IMR-90 (cell line): ENCODE measurements around the gene SLC44A4. TPM values are rescaled to one million over a fixed set of nuclear protein-coding genes. Genes with fewer than 3 reads are reported as not detected.
"Not testable (repeated sequence)": the region's sequence is repeated elsewhere in the genome, so short reads cannot be mapped to it uniquely, and the experiment has no call there.

Source experiments
- ATAC-seq: fragments of 200-7000 bp; cut with Tn5 transposase; 2 replicates; pipeline ENCODE4 v1.9.1; 2020; ENCODE audit warnings: low read depth, mild to moderate bottlenecking, moderate library complexity
- BruUV-seq: library from RNA; stranded (reverse); fragments of 400-500 nt; replicated peaks from 2 replicates; lab custom pipeline; 2021; lab: Mats Ljungman, UMichigan
- CTCF ChIA-PET: fragments of 300-600 bp; formaldehyde crosslinking; extraction: SDS; loops from one replicate; lab custom pipeline; 2021; ENCODE audit warnings: antibody characterized with exemption; lab: Yijun Ruan, JAX
- POLR2A ChIA-PET: fragments of 300-600 bp; sonication (Branson Sonifier 250); formaldehyde crosslinking; loops from one replicate; lab custom pipeline; 2022; ENCODE audit warnings: antibody characterized with exemption; ENCODE audit not compliant: unreplicated experiment; lab: Charles Lee
- DNase-seq: peaks from one replicate; pipeline ENCODE4 v3.0.0; 2013
- H2AFZ ChIP-seq: replicated peaks from 2 replicates; pipeline ENCODE3; 2013; ENCODE audit warnings: low read length, mild to moderate bottlenecking; ENCODE audit not compliant: poor library complexity
- H2AK5ac ChIP-seq: 2 replicates; pipeline ENCODE4 v1.6.1; 2013; ENCODE audit warnings: low read depth, low read length, inconsistent platforms
- H2AK9ac ChIP-seq: replicated peaks from 2 replicates; pipeline ENCODE3; 2013; ENCODE audit warnings: mild to moderate bottlenecking, low read depth, low read length, moderate library complexity; ENCODE audit not compliant: poor library complexity
- H2BK120ac ChIP-seq: 2 replicates; pipeline ENCODE4 v1.6.1; 2013; ENCODE audit warnings: low read depth, low read length, inconsistent platforms
- H2BK15ac ChIP-seq: 3 replicates; pipeline ENCODE4 v1.6.1; 2013; ENCODE audit warnings: low read depth, low read length, inconsistent platforms
- H2BK20ac ChIP-seq: 2 replicates; pipeline ENCODE4 v1.6.1; 2013; ENCODE audit warnings: low read depth, mild to moderate bottlenecking, inconsistent platforms, low read length, moderate library complexity
- H2BK5ac ChIP-seq: 2 replicates; pipeline ENCODE4 v1.6.1; 2013; ENCODE audit warnings: mild to moderate bottlenecking, low read depth, low read length, inconsistent platforms; ENCODE audit not compliant: poor library complexity, severe bottlenecking
- H3K14ac ChIP-seq: replicated peaks from 2 replicates; pipeline ENCODE4 v1.6.1; 2013; ENCODE audit warnings: low read depth, low read length, inconsistent platforms
- H3K18ac ChIP-seq: 2 replicates; pipeline ENCODE4 v1.6.1; 2013; ENCODE audit warnings: low read depth, low read length, control low read depth
- H3K23ac ChIP-seq: 2 replicates; pipeline ENCODE4 v1.6.1; 2013; ENCODE audit warnings: low read depth, low read length, inconsistent platforms
- H3K27ac ChIP-seq: 2 replicates; pipeline ENCODE4 v1.5.1; 2013; ENCODE audit warnings: mild to moderate bottlenecking, control low read depth, low read length; ENCODE audit not compliant: insufficient read depth
- H3K27me3 ChIP-seq: 2 replicates; pipeline ENCODE4 v1.6.1; 2013; ENCODE audit warnings: low read length; ENCODE audit not compliant: control insufficient read depth, insufficient read depth
- H3K36me3 ChIP-seq: 2 replicates; pipeline ENCODE4 v1.6.1; 2013; ENCODE audit warnings: low read length, mixed read lengths; ENCODE audit not compliant: control insufficient read depth, insufficient read depth
- H3K4ac ChIP-seq: 2 replicates; pipeline ENCODE4 v1.6.1; 2013; ENCODE audit warnings: low read depth, low read length, inconsistent platforms
- H3K4me1 ChIP-seq: 2 replicates; pipeline ENCODE4 v1.6.1; 2013; ENCODE audit warnings: low read length, mixed read lengths; ENCODE audit not compliant: control insufficient read depth, insufficient read depth
- H3K4me2 ChIP-seq: 2 replicates; pipeline ENCODE4 v1.6.1; 2013; ENCODE audit warnings: low read depth, mild to moderate bottlenecking, control low read depth, low read length, moderate library complexity
- H3K4me3 ChIP-seq: 2 replicates; pipeline ENCODE4 v1.5.1; 2013; ENCODE audit warnings: low read depth, mild to moderate bottlenecking, control low read depth, low read length, moderate library complexity; ENCODE audit not compliant: insufficient read depth
- H3K56ac ChIP-seq: 2 replicates; pipeline ENCODE4 v1.6.1; 2013; ENCODE audit warnings: low read length, inconsistent platforms; ENCODE audit not compliant: insufficient read depth; ENCODE audit errors: extremely low read depth
- H3K79me1 ChIP-seq, 2 experiments: 2 replicates each; pipeline ENCODE4 v1.6.1; 2013; ENCODE audit warnings: low read length in 2 of 2, inconsistent platforms in 1 of 2, low read depth in 1 of 2
- H3K9ac ChIP-seq: 2 replicates; pipeline ENCODE4 v1.6.1; 2013; ENCODE audit warnings: low read depth, low read length, control low read depth
- H3K9me1 ChIP-seq: 2 replicates; pipeline ENCODE4 v1.6.1; 2013; ENCODE audit warnings: low read length, inconsistent platforms; ENCODE audit not compliant: insufficient read depth
- H3K9me3 ChIP-seq: 2 replicates; pipeline ENCODE4 v1.6.1; 2013; ENCODE audit warnings: low read length; ENCODE audit not compliant: control insufficient read depth, insufficient read depth
- H4K20me1 ChIP-seq: 2 replicates; pipeline ENCODE4 v1.6.1; 2013; ENCODE audit warnings: low read length, inconsistent platforms; ENCODE audit not compliant: insufficient read depth
- H4K5ac ChIP-seq: 2 replicates; pipeline ENCODE4 v1.6.1; 2013; ENCODE audit warnings: mild to moderate bottlenecking, low read depth, low read length, control low read depth
- H4K8ac ChIP-seq, 2 experiments: 2 replicates each; pipeline ENCODE4 v1.6.1; 2013; ENCODE audit warnings: low read depth in 2 of 2, low read length in 2 of 2, control low read depth in 1 of 2, inconsistent platforms in 1 of 2
- H4K91ac ChIP-seq: 2 replicates; pipeline ENCODE4 v1.6.1; 2013; ENCODE audit warnings: low read depth, low read length, inconsistent platforms; ENCODE audit not compliant: insufficient read depth
- BHLHE40 ChIP-seq: fragments of 150-350 bp; IDR thresholded peaks from 2 replicates; pipeline ENCODE4 v1.6.1; 2016; ENCODE audit warnings: mild to moderate bottlenecking, low read depth, low read length
- CEBPB ChIP-seq: IDR thresholded peaks from 2 replicates; pipeline ENCODE4 v1.6.1; 2012; ENCODE audit warnings: low read depth, low read length, improper control_type of control experiment
- MAFK ChIP-seq: IDR thresholded peaks from 2 replicates; pipeline ENCODE4 v1.6.1; 2012; ENCODE audit warnings: low read depth, low read length, improper control_type of control experiment
- NFE2L2 ChIP-seq: fragments of 150-350 bp; IDR thresholded peaks from 2 replicates; pipeline ENCODE4 v1.6.1; 2016; ENCODE audit warnings: low read depth, mild to moderate bottlenecking, low read length
- RAD21 ChIP-seq: IDR thresholded peaks from 2 replicates; pipeline ENCODE4 v1.6.1; 2012; ENCODE audit warnings: low read length, improper control_type of control experiment
- RFX5 ChIP-seq: IDR thresholded peaks from 2 replicates; pipeline ENCODE4 v1.8.0; 2012; ENCODE audit warnings: low read depth, mild to moderate bottlenecking, low read length, moderate library complexity
- WGBS, 2 experiments: methylation state at CpG; one replicate each; pipeline versions ENCODE4 v1.1.5 to v1.1.7; 2013; ENCODE audit warnings: missing lambda C conversion rate in 2 of 2; ENCODE audit not compliant: insufficient read length in 1 of 2; ENCODE audit errors: extremely low coverage in 2 of 2; 5-methylcytosine and 5-hydroxymethylcytosine counted together
- dilution Hi-C: fragments of 300-500 bp; cut with HindIII; formaldehyde crosslinking; loops from one replicate; pipeline ENCODE4 v1.14.3; 2018; ENCODE audit warnings: low sequenced_read_pairs; ENCODE audit not compliant: unreplicated experiment
- in situ Hi-C: fragments of 300-500 bp; cut with MboI; formaldehyde crosslinking; loops from 3 replicates; pipeline ENCODE4 v1.14.3; 2019; ENCODE audit warnings: low sequenced_read_pairs, inconsistent platforms, mixed read lengths
- intact Hi-C: fragments of 100-400 bp; cut with micrococcal nuclease; formaldehyde crosslinking; loops from 2 replicates; pipeline ENCODE4 v1.10.0; 2022
- polyA plus RNA-seq, 3 experiments: library from polyadenylated mRNA; depleted of rRNA; stranded (reverse); fragments of >200 nt; gene quantifications; 2 replicates each; pipeline ENCODE4 v1.2.3, GENCODE V29; 2012; ENCODE audit warnings: low replicate concordance in 1 of 3
- total RNA-seq: library from RNA; depleted of rRNA; stranded (reverse); fragments of >200 nt; gene quantifications from 2 replicates; pipeline ENCODE4 v1.2.3, GENCODE V29; 2012

Gene SLC44A4
- total and polyA plus RNA-seq, 2 of the 4 experiments (the other 2 are of a cell fraction) = 0.14 to 0.36 TPM

DNA sequence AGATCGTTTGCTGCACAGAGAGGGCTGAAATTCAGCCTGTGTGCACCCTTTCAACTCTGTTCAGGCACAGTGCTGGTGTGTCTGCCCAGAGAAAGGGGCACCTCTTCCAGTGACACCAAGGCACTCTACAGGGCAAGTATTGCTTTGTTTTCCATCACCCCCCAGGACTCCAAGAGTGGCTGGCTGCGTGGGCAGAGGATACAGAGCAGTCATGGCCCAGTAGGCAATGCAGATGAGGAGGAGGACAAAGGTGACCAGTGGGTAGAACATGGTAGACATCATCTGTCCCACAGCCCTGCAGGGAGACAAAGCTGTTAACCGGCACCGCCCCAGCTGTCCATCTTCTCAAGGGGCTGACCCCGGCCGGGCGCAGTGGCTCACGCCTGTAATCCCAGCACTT is 9.5 kb downstream of the SLC44A4 start:
- Histone ChIP-seq H2BK5ac (no peak overlapping the region), H4K91ac (no peak overlapping the region), H3K9me1 (peaks cover 3% of the 10 kb centered on the region; the same call in 1 of the 2 replicates), H3K23ac (no peak overlapping the region; the same call in 1 of the 2 replicates), H4K8ac (no peak overlapping the region), H2BK20ac (no peak overlapping the region), H2BK15ac (no peak overlapping the region), H3K4me2 (no peak overlapping the region), H3K9me3 (no peaks in the 10 kb centered on the region), H2AFZ (no peak overlapping the region), H3K18ac (no peak overlapping the region), H3K27me3 (no peaks in the 10 kb centered on the region), H3K27ac (no peak overlapping the region), H3K4me3 (no peak overlapping the region), H3K56ac (no peak overlapping the region), H3K4ac (no peak overlapping the region), H3K14ac (no peak overlapping the region), H4K5ac (no peak overlapping the region), H3K79me1 (peaks cover 0 to 4% of the 10 kb centered on the region in 2 experiments; a peak in 1 of 4 replicates), H3K4me1 (peaks cover 4% of the 10 kb centered on the region; the same call in 1 of the 2 replicates), H2AK9ac (no peak overlapping the region), H2BK120ac (no peak overlapping the region), H4K20me1 (no peaks in the 10 kb centered on the region), H3K36me3 (no peaks in the 10 kb centered on the region), H3K9ac (no peak overlapping the region), H2AK5ac (no peak overlapping the region)
- ATAC-seq = no peak
- dilution Hi-C loops (no loop called here), in situ Hi-C loops (no loop called here), intact Hi-C loops (no loop called here)
- no peak for DNase-seq
- POLR2A ChIA-PET = no interaction called here
- 29% methylated on average over 1 of the region's 8 CpGs; no CpG with 5 or more reads in 1 of the 2 experiments for WGBS, 2 experiments
- TF ChIP-seq CEBPB = no peak
- TF ChIP-seq RFX5 = no peak
- TF ChIP-seq RAD21 = no peak
- no peak for TF ChIP-seq NFE2L2
- no peak for TF ChIP-seq BHLHE40
- TF ChIP-seq MAFK = no peak
- CTCF ChIA-PET = no interaction called here
- BruUV-seq = no TSS peak

DNA sequence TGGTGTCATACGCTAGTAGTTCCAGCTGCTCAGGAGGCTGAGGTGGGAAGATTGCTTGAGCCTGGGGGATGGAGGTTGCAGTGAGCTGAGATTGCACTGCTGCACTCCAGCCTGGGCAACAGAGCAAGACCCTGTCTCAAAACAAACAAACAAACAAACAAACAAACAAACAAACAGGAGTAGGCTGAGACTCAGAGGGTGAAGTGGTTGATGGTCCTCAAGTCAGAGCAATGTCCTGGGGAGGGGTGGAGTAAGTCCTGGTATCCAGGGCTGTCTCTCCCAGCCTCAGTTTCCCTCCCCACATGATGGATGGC is 10.2 kb downstream of the SLC44A4 start:
- H2BK5ac ChIP-seq, H3K9ac ChIP-seq, H3K4me2 ChIP-seq, H2BK20ac ChIP-seq, in situ Hi-C loops, H4K5ac ChIP-seq, H2AFZ ChIP-seq, H3K27ac ChIP-seq, H3K56ac ChIP-seq, H2BK15ac ChIP-seq, H2AK5ac ChIP-seq, H2BK120ac ChIP-seq, H3K23ac ChIP-seq, H3K18ac ChIP-seq, CTCF ChIA-PET, H4K8ac ChIP-seq, H3K14ac ChIP-seq, BruUV-seq, POLR2A ChIA-PET, DNase-seq, H3K9me1 ChIP-seq, intact Hi-C loops, ATAC-seq, H4K91ac ChIP-seq, H3K4me3 ChIP-seq, H3K79me1 ChIP-seq, H4K20me1 ChIP-seq, H3K4ac ChIP-seq, H2AK9ac ChIP-seq, dilution Hi-C loops, H3K36me3 ChIP-seq, H3K4me1 ChIP-seq, H3K27me3 ChIP-seq, H3K9me3 ChIP-seq: not testable (repeated sequence)
- no CpG with 5 or more reads among the region's 1 CpG for WGBS, 2 experiments
